IMR-90 (cell line): ENCODE measurements around the gene TMEM63B.

Source experiments
- CTCF ChIP-seq: conservative IDR thresholded peaks from 2 replicates; pipeline ENCODE4 v1.5.1; 2012; ENCODE audit warnings: mild to moderate bottlenecking, low read depth, low read length, improper control_type of control experiment
- FOS ChIP-seq: fragments of 150-350 bp; IDR thresholded peaks from 2 replicates; pipeline ENCODE4 v1.6.1; 2016; ENCODE audit warnings: low read depth, low read length
- MXI1 ChIP-seq: IDR thresholded peaks from 2 replicates; pipeline ENCODE4 v1.6.1; 2012; ENCODE audit warnings: low read depth, mild to moderate bottlenecking, low read length, moderate library complexity, borderline replicate concordance
- POLR2A ChIP-seq: IDR thresholded peaks from 2 replicates; pipeline ENCODE4 v1.6.1; 2012; ENCODE audit warnings: mild to moderate bottlenecking, low read depth, low read length
- RAD21 ChIP-seq: IDR thresholded peaks from 2 replicates; pipeline ENCODE4 v1.6.1; 2012; ENCODE audit warnings: low read length, improper control_type of control experiment
- RCOR1 ChIP-seq: IDR thresholded peaks from 2 replicates; pipeline ENCODE4 v1.6.1; 2012; ENCODE audit warnings: mild to moderate bottlenecking, low read length, improper control_type of control experiment; ENCODE audit not compliant: insufficient replicate concordance
- RFX5 ChIP-seq: IDR thresholded peaks from 2 replicates; pipeline ENCODE4 v1.8.0; 2012; ENCODE audit warnings: low read depth, mild to moderate bottlenecking, low read length, moderate library complexity
- SMC3 ChIP-seq: fragments of 150-350 bp; IDR thresholded peaks from 2 replicates; pipeline ENCODE4 v1.6.1; 2016; ENCODE audit warnings: low read depth, mild to moderate bottlenecking, antibody characterized with exemption, low read length, moderate library complexity
- TF ChIP-seq, protein P1 (sequence below): fragments of 150-350 bp; IDR thresholded peaks from 2 replicates; pipeline ENCODE4 v1.6.1; 2017; ENCODE audit warnings: mild to moderate bottlenecking, antibody characterized with exemption, low read length, low read depth

DNA sequence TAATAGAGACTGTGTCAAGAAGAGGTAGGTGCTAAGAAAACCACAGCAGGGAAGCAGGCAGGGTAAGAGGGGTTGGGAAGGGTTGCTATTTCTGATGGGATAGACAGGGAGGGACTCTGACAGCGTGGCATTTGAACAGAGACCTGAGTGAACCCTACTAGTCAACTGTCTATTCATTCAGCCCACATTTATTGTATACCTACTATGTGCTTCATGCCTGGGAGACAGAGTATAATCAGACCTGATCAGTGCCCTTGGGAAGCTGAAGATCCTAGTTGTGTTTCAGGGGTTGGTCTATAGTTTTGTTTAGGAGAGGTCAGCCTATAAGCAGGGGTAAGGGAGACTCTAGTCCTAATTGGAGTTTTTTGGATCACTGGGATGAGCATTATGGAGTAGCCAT, 16.4 kb downstream of the TMEM63B start:
- TF ChIP-seq CTCF (no peak), RAD21 (no peak), SMC3 (no peak), RFX5 (no peak), POLR2A (no peak), FOS (no peak), MXI1 (no peak), RCOR1 (no peak)
- TF ChIP-seq, protein P1, sequence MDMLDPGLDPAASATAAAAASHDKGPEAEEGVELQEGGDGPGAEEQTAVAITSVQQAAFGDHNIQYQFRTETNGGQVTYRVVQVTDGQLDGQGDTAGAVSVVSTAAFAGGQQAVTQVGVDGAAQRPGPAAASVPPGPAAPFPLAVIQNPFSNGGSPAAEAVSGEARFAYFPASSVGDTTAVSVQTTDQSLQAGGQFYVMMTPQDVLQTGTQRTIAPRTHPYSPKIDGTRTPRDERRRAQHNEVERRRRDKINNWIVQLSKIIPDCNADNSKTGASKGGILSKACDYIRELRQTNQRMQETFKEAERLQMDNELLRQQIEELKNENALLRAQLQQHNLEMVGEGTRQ, result no peak
